GM19397 (cell line): Measurements from ENCODE around the gene DPY19L3.
"Not testable (repeated sequence)": the region's sequence is repeated elsewhere in the genome, so short reads cannot be mapped to it uniquely, and the experiment has no call there.

Source experiments
- ATAC-seq: cut with Tn5 transposase; IDR thresholded peaks from one replicate; pipeline ENCODE4 v1.9.1; 2021; ENCODE audit warnings: mild to moderate bottlenecking, moderate library complexity; ENCODE audit not compliant: unreplicated experiment

DPY19L3 gene

GRCh38 chr19:32396046-32396652, 9.4 kb upstream of the DPY19L3 start:
- no peak for ATAC-seq

- no peak for ATAC-seq
Measured at GRCh38 chr19:32397671-32398101, 7.9 kb upstream of the DPY19L3 start.

- no peak for ATAC-seq
Measured at GRCh38 chr19:32401992-32402391, 3.6 kb upstream of the DPY19L3 start.

- no peak for ATAC-seq
Measured at GRCh38 chr19:32403291-32403995, 2.1 kb upstream of the DPY19L3 start.

GRCh38 chr19:32404213-32404932, 1.2 kb upstream of the DPY19L3 start:
- no peak for ATAC-seq

GRCh38 chr19:32404933-32405430, 588 bp upstream of the DPY19L3 start:
- ATAC-seq, result no peak

GRCh38 chr19:32406161-32407003, 812 bp downstream of the DPY19L3 start:
- no peak for ATAC-seq

DNA sequence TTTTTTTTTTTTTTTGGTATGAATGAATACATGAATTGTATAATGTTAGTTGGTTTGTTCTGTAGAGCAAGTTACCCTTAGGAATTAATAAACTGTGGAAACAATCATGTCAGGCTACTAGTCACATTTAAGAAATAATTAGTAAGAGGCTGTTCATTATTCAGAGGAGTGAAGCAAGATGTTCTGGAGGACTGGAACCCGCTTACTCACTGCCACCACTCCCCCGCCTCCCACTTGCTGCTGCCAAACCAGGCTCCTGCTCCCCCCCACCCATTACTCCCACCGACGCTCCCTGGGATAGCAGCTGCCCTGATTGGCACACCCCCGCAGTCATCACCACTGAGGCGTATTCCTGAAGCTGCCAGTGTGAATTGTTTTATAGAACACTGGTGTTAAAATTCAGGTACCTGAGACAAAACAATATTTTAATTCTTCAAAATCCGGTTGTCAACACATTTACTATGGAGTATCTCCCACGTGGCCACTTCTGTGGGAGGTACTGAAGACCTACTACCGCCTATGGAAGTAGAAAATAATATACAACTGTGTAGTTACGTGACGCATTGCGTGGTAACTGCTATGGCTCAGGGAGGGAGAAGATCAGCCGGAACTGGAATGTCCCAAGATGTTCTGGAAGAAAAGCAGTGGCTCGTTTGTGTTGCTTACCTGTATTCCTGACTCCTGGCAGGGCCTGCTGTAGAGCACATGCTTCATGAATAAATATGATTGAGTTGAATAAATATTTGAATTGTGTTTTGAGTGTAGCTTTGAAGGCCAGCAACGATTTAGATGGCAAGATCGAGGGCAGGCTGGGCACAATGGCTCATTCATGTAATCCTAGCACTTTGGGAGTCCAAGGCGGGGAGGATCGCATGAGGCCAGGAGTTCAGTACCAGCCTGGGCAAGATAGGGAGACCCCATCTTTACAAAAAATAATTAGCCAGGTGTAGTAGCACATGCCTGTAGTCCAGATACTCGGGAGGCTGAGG, 1.7 kb downstream of the DPY19L3 start:
- no peak for ATAC-seq

- ATAC-seq, result no peak
Measured at GRCh38 chr19:32415246-32415645, 9.7 kb downstream of the DPY19L3 start.

DNA sequence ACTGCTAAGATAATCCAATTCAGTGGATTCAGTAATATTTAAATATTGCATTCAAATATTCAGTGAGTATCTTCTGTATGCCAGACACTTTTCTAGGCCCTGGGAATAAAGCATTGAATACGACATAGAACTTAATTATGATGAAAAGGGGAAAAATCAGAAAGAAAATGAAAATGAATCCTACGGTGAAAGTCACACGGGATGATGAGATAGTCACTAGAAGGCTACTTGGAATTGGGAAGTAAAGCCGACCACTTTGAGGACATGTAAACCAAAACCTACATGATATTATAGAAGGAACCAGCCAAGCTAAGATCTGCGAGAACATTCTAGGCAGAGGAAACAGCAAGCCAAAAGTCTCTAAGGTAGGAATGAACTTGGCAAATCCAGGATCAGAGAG, 10.1 kb downstream of the DPY19L3 start:
- no peak for ATAC-seq

DNA sequence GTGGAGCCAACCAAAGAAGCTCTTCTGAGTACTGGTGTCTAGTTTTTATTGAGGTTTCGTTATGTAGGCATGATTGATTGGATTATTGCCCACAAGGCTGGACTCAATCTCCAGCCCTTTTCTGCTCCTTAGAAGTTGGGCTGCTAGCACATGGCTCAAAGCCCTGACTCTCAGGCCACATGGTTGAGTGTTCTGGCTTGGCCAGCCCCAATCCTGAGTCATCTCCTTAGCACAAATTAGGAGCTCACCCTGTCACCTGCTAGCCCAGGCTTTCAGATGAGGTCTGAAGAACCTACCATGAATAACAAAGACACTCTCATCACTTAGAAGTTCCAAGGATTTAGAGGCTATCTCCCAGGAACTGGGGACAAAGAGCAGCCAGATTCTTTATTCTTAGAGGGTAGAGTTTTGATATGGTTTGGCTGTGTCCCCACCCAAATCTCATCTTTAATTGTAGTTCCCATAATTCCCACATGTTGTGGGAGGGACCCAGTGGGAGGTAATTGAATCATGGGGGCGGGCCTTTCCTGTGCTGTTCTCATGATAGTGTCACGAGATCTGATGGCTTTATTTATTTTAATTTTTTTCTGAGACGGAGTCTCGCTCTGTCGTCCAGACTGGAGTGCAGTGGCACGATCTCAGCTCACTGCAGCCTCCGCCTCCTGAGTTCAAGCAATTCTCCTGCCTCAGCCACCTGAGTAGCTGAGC, 11.3 kb downstream of the DPY19L3 start:
- no peak for ATAC-seq

DNA sequence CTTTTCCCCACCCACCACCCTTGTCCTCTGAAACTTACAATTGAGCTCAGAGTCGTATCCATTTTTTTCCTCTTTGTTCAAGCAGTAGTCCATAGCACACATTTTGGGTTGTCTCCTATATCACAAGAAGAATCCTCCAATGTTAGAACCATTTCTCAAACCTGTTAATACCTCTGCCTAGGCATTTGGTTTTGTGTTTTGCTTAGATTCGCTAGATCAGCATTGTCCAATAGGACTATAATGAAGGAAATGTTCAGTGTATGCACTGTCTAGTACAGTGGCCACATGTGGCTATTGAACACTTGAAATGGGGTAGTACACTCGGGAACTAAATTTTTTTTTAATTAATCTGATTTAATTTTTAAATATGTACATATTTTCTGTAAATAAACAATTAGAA, 12.6 kb downstream of the DPY19L3 start:
- ATAC-seq, result no peak

DNA sequence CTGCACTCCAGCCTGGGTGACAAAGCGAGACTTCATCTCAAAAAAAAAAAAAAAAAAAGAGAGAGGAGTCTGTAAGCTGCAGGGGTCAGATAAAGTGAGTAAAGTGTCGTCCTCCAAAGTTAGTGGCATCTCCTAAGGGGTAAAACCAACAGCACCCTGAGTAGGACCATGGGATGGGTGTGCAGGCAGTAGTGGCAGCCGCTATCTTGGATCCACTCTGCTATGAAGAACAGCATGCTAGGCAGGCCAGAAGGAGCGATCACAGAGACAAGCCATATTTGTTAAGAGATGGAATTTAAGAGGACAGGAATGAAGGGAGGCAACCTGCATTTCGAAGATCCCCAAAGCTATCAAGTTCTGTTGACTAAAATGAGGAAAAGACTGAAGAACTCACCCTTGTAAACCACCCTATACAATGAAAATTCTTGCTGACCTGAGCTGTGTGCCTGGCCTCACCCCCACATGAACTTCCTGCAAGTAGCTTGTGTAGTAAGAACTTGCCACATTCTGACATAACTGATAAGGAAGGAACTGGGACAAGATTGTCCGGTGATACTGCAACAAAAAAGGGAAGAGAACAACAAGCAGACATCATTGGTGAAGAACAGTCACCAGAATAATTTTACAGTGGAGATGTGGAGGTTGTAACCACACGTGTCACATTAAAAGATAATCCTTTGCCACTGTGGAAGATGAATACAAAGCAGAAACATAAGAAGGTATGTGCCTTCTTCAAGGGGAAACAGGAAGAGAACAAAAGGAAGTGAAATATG, 16.2 kb downstream of the DPY19L3 start:
- no peak for ATAC-seq

DNA sequence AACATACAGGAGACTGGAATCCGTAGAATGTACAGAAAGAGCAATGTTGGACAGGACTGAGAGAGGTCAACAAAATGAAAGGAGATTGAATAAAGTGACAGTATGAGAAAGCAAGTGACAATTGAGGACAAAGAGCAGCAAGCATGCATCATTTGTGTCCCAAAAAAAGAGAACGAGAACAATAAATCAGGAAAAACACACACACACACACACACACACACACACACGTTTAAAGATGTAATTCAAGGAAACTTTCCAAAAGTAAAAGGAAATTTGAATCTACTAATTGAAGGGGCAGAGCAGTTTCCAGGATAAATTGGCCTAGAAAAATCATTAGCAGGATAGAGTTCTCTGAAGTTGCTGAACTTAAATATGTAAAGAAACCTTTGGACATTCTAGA, 16.9 kb downstream of the DPY19L3 start:
- no peak for ATAC-seq

- ATAC-seq, result not testable (repeated sequence)
Measured at GRCh38 chr19:32423944-32424343, 18.4 kb downstream of the DPY19L3 start.

- ATAC-seq, result no peak
Measured at GRCh38 chr19:32427536-32427935, 22.0 kb downstream of the DPY19L3 start.

DNA sequence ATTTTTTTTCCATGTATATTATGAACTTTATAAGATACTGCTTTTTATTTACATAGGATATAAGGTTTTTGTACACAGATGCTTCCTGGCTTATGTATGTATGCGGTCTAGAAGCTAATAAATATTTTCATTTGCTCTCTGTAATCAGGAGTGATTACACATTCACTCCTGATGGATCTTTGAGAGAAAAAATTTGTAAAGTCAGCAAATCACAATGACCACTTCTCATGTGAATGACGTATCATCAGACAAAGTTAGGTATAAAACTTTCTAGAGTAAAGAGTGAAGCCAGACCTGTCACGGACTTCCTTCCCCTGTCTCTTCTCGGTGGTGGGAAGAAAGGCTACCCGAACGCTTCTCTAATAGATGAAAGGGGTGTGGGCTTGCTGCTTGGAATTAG, 31.1 kb downstream of the DPY19L3 start:
- no peak for ATAC-seq

DNA sequence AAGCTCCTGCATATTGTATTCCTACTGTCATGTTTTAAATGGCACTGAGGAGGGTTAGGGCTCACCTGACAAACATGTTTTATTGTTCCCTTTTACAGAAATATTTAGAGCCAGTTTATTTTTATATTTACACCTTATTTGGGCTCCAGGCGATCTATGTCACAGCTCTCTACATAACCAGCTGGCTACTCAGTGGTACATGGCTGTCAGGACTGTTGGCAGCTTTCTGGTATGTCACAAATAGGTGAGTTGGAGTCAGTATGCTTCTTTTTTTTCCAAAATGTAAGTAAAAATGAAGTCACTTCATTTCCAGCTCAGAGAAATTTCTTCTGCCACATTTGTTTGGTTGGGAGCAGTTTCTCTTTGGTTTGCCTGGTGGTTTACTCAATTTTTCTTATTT, 31.5 kb downstream of the DPY19L3 start:
- ATAC-seq, result no peak
